ENCODE data around the gene GTPBP4.
"Not testable (repeated sequence)": the region's sequence is repeated elsewhere in the genome, so short reads cannot be mapped to it uniquely, and the experiment has no call there.

GTPBP4 gene

DNA sequence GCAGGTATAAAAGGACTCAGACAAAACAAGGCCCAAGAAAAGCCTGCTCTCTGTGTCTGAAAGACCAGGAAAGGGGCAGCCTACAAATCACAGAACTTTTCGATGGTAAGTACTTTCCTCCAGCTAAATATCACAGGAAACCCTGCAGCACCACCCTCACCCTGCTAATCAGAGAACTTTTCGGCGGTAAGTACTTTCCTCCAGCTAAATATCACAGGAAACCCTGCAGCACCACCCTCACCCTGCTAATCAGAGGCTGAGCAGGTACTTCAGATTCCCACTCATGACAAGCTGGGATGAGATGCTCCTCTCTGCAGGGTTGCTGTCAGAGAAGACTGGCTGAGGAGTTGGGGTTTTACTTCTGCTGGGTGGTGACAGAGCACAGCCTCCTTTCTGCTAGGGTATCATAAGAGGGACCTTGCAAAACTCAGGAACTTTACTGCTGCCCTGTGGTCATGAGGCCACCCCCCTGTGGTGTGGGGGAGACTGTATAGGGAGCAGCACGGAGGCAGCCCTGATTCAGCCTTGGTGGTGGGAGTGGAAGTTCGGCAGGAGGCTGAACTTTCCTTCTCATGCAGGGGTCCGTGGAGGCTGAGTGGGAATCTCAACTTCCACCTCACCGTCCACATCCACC, 75.1 kb downstream of the GTPBP4 start:
- Histone ChIP-seq H3K79me2 (ENCODE audit: insufficient read depth, low read length) (peaks cover 33% of the 10 kb centered on the region), H3K9me3 (ENCODE audit: low read length) (no peaks in the 10 kb centered on the region), H3F3A (ENCODE audit: insufficient read depth, low read length) (no peaks in the 10 kb centered on the region), H3K27ac (ENCODE audit: low read depth, low read length, poor library complexity, severe bottlenecking) (no peak overlapping the region), H3K4me3 (ENCODE audit: low read depth, low read length, poor library complexity, severe bottlenecking) (no peak overlapping the region), H3K9ac (ENCODE audit: low read length) (no peak overlapping the region), H3K9me2 (ENCODE audit: low read depth, low read length) (no peaks in the 10 kb centered on the region), H2AFZ (ENCODE audit: low read length) (no peak overlapping the region), H3K36me3 (ENCODE audit: insufficient read depth, low read length) (peaks cover 40% of the 10 kb centered on the region), H3K4me1 (ENCODE audit: insufficient read depth, low read length, severe bottlenecking) (peaks cover 20% of the 10 kb centered on the region), H3K4me2 (ENCODE audit: low read length) (no peak overlapping the region), H3K27me3 (ENCODE audit: insufficient read depth, low read length) (no peaks in the 10 kb centered on the region), H4K20me1 (ENCODE audit: insufficient read depth, low read length) (no peaks in the 10 kb centered on the region)
- no peak for TF ChIP-seq EZH2 (IDR thresholded peaks at IDR 0.05; ENCODE audit: borderline replicate concordance, low read length)
- TF ChIP-seq, protein P1, sequence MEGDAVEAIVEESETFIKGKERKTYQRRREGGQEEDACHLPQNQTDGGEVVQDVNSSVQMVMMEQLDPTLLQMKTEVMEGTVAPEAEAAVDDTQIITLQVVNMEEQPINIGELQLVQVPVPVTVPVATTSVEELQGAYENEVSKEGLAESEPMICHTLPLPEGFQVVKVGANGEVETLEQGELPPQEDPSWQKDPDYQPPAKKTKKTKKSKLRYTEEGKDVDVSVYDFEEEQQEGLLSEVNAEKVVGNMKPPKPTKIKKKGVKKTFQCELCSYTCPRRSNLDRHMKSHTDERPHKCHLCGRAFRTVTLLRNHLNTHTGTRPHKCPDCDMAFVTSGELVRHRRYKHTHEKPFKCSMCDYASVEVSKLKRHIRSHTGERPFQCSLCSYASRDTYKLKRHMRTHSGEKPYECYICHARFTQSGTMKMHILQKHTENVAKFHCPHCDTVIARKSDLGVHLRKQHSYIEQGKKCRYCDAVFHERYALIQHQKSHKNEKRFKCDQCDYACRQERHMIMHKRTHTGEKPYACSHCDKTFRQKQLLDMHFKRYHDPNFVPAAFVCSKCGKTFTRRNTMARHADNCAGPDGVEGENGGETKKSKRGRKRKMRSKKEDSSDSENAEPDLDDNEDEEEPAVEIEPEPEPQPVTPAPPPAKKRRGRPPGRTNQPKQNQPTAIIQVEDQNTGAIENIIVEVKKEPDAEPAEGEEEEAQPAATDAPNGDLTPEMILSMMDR (IDR thresholded peaks at IDR 0.05; ENCODE audit: low read length), result no peak

DNA sequence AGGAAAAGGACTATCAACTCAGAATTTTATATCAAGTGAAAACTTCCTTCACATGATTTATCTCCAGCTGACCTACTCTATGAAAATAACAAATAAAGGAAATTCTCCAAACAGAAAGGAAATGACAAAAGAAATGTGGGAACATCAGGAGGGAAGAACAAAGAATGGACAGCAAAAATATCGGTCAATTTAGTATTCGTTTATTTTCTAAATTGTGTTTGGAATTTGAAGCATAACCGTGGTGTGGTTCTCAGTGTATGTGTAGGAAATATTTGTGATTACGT, 76.7 kb downstream of the GTPBP4 start:
- Histone ChIP-seq H3K9me3 (ENCODE audit: low read length) (no peaks in the 10 kb centered on the region), H3K27me3 (ENCODE audit: insufficient read depth, low read length) (no peaks in the 10 kb centered on the region), H4K20me1 (ENCODE audit: insufficient read depth, low read length) (no peaks in the 10 kb centered on the region), H3K36me3 (ENCODE audit: insufficient read depth, low read length) (peaks cover 30% of the 10 kb centered on the region), H3K79me2 (ENCODE audit: insufficient read depth, low read length) (peaks cover 26% of the 10 kb centered on the region), H3K9ac (ENCODE audit: low read length) (no peak overlapping the region), H3K27ac (ENCODE audit: low read depth, low read length, poor library complexity, severe bottlenecking) (no peak overlapping the region), H3K4me3 (ENCODE audit: low read depth, low read length, poor library complexity, severe bottlenecking) (no peak overlapping the region), H3K4me1 (ENCODE audit: insufficient read depth, low read length, severe bottlenecking) (peaks cover 17% of the 10 kb centered on the region), H3K9me2 (ENCODE audit: low read depth, low read length) (no peaks in the 10 kb centered on the region), H3F3A (ENCODE audit: insufficient read depth, low read length) (no peaks in the 10 kb centered on the region), H3K4me2 (ENCODE audit: low read length) (no peak overlapping the region), H2AFZ (ENCODE audit: low read length) (no peak overlapping the region)
- TF ChIP-seq, protein P1 (IDR thresholded peaks at IDR 0.05; ENCODE audit: low read length), result no peak
- no peak for TF ChIP-seq EZH2 (IDR thresholded peaks at IDR 0.05; ENCODE audit: borderline replicate concordance, low read length)

DNA sequence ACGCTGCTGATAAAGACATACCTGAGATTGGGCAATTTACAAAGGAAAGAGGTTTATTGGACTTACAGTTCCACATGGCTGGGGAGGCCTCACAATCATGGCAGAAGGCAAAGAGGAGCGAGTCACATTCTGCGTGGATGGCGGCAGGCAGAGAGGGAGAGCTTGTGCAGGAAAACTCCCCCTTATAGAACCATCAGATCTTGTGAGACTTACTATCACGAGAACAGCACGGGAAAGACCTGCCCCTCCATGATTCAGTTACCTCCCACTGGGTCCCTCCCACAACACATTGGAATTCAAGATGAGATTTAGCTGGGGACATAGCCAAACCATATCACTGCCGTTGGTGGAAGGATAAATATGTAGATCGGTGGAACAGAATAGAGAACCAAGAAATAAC, 78.5 kb downstream of the GTPBP4 start:
- not testable (repeated sequence) for H2AFZ ChIP-seq (ENCODE audit: low read length)

More for the DNA sequence above, 78.5 kb downstream of the GTPBP4 start:
- peaks cover 20% of the 10 kb centered on the region for H3K36me3 ChIP-seq (ENCODE audit: insufficient read depth, low read length)
- not testable (repeated sequence) for H3K9me3 ChIP-seq (ENCODE audit: low read length); H3K9me2 ChIP-seq (ENCODE audit: low read depth, low read length); H3K79me2 ChIP-seq (ENCODE audit: insufficient read depth, low read length); H3K4me1 ChIP-seq (ENCODE audit: insufficient read depth, low read length, severe bottlenecking); H3K27ac ChIP-seq (ENCODE audit: low read depth, low read length, poor library complexity, severe bottlenecking); H4K20me1 ChIP-seq (ENCODE audit: insufficient read depth, low read length); H3K27me3 ChIP-seq (ENCODE audit: insufficient read depth, low read length); H3K9ac ChIP-seq (ENCODE audit: low read length); H3K4me2 ChIP-seq (ENCODE audit: low read length); H3F3A ChIP-seq (ENCODE audit: insufficient read depth, low read length); H3K4me3 ChIP-seq (ENCODE audit: low read depth, low read length, poor library complexity, severe bottlenecking)
